Liver (tissue), 9 donors: Measurements from ENCODE around the gene GPRIN3. TPM values are rescaled to one million over a fixed set of nuclear protein-coding genes. Genes with fewer than 3 reads are reported as not detected.

Experiments
- DNase-seq: peaks from one replicate; pipeline ENCODE4 v3.0.0-alpha.2; 2017; ENCODE audit warnings: low spot score
- H3K27ac ChIP-seq, 2 donors: one replicate each; pipeline ENCODE4 v1.7.0; 2013; ENCODE audit warnings: inconsistent platforms in 2 of 2, low read length in 2 of 2, control low read depth in 1 of 2, low read depth in 1 of 2, mild to moderate bottlenecking in 1 of 2
- H3K27me3 ChIP-seq, 4 donors: one replicate each; pipeline versions ENCODE4 v1.6.1 to v1.7.0; 2013; ENCODE audit warnings: low read length in 3 of 4, inconsistent platforms in 1 of 4, mild to moderate bottlenecking in 1 of 4, moderate library complexity in 1 of 4; ENCODE audit not compliant: control insufficient read depth in 4 of 4, insufficient read depth in 4 of 4
- H3K36me3 ChIP-seq, 4 donors: one replicate each; pipeline versions ENCODE4 v1.6.1 to v1.7.0; 2013; ENCODE audit warnings: low read length in 3 of 4, mild to moderate bottlenecking in 3 of 4, low read depth in 1 of 4, moderate library complexity in 1 of 4; ENCODE audit not compliant: control insufficient read depth in 4 of 4, insufficient read depth in 3 of 4
- H3K4me1 ChIP-seq, 4 donors: one replicate each; pipeline versions ENCODE4 v1.6.1 to v1.7.0; 2013; ENCODE audit warnings: low read length in 3 of 4, mild to moderate bottlenecking in 3 of 4, moderate library complexity in 1 of 4; ENCODE audit not compliant: control insufficient read depth in 4 of 4, insufficient read depth in 4 of 4
- H3K4me3 ChIP-seq, 3 donors: one replicate each; pipeline versions ENCODE4 v1.6.1 to v1.7.0; 2013; ENCODE audit warnings: low read length in 3 of 3, control low read depth in 1 of 3, low read depth in 1 of 3, mild to moderate bottlenecking in 1 of 3
- H3K9ac ChIP-seq, 2 donors: one replicate each; pipeline ENCODE4 v1.7.0; 2013; ENCODE audit warnings: low read length in 2 of 2, mild to moderate bottlenecking in 2 of 2, moderate library complexity in 2 of 2, control low read depth in 1 of 2, low read depth in 1 of 2
- H3K9me3 ChIP-seq, 4 donors: one replicate each; pipeline versions ENCODE4 v1.6.1 to v1.7.0; 2013; ENCODE audit warnings: low read length in 3 of 4; ENCODE audit not compliant: control insufficient read depth in 4 of 4
- EGR1 ChIP-seq, 2 donors: IDR thresholded peaks; 2 replicates each; pipeline ENCODE4 v1.6.1; 2016 to 2018; ENCODE audit warnings: antibody characterized with exemption in 2 of 2, low read depth in 2 of 2
- HNF4A ChIP-seq, 2 donors: conservative IDR thresholded peaks; 2 replicates each; pipeline ENCODE4 v1.6.1; 2016; ENCODE audit warnings: antibody characterized with exemption in 2 of 2, mild to moderate bottlenecking in 2 of 2
- HNF4G ChIP-seq: IDR thresholded peaks from 2 replicates; pipeline ENCODE4 v1.6.1; 2016; ENCODE audit warnings: antibody characterized with exemption
- JUND ChIP-seq, 2 donors: IDR thresholded peaks; 2 replicates each; pipeline ENCODE4 v1.6.1; 2016; ENCODE audit warnings: antibody characterized with exemption in 2 of 2
- MAX ChIP-seq: IDR thresholded peaks from 2 replicates; pipeline ENCODE4 v1.6.1; 2016; ENCODE audit warnings: antibody characterized with exemption
- RAD21 ChIP-seq, 2 donors: IDR thresholded peaks; 2 replicates each; pipeline ENCODE4 v1.6.1; 2016; ENCODE audit warnings: antibody characterized with exemption in 2 of 2, mild to moderate bottlenecking in 2 of 2
- RXRA ChIP-seq, 2 donors: IDR thresholded peaks; 2 replicates each; pipeline ENCODE4 v1.6.1; 2017 to 2018; ENCODE audit warnings: antibody characterized with exemption in 2 of 2, mild to moderate bottlenecking in 1 of 2
- SP1 ChIP-seq: IDR thresholded peaks from 2 replicates; pipeline ENCODE4 v1.6.1; 2018; ENCODE audit warnings: antibody characterized with exemption, mild to moderate bottlenecking
- YY1 ChIP-seq: IDR thresholded peaks from 2 replicates; pipeline ENCODE4 v1.6.1; 2016; ENCODE audit warnings: antibody characterized with exemption, mild to moderate bottlenecking
- ZBTB33 ChIP-seq: IDR thresholded peaks from 2 replicates; pipeline ENCODE4 v1.6.1; 2016; ENCODE audit warnings: antibody characterized with exemption
- WGBS: extraction: QIAGEN DNeasy Blood & Tissue Kit; methylation state at CpG from one replicate; pipeline ENCODE4 v1.1.7; 2013; 5-methylcytosine and 5-hydroxymethylcytosine counted together
- polyA plus RNA-seq, 2 donors: library from polyadenylated mRNA; stranded (reverse) in 1 of 2; unstranded in 1 of 2; fragments of 200-250 nt in 1 of 2; fragments of >200 nt in 1 of 2; fragmentation: Nextera tagmentation in 1 of 2; extraction: Ambion mirVana in 1 of 2; gene quantifications; one replicate each; pipeline versions ENCODE4 v1.2.1 to v1.2.3, GENCODE V29; 2013 to 2015
- total RNA-seq, 2 donors: library from RNA; depleted of rRNA; stranded (reverse); fragments of >200 nt; gene quantifications; one replicate each; pipeline ENCODE4 v1.2.3, GENCODE V29; 2014
- TF ChIP-seq, protein P1 (sequence below): IDR thresholded peaks from 2 replicates; pipeline ENCODE4 v1.6.1; 2016; ENCODE audit warnings: antibody characterized with exemption, mild to moderate bottlenecking
- donor health status: healthy.
- donor health status: healthy.
- donor health status: healthy.
- donor health status: healthy.
- donor health status: healthy.

Gene GPRIN3
- total and polyA plus RNA-seq, 4 donors, result 0.25 to 1.5 (median 0.95) TPM

- no peak for TF ChIP-seq ZBTB33
- TF ChIP-seq HNF4A (conservative IDR thresholded peaks at IDR 0.05), result no peak
- TF ChIP-seq YY1, result no peak
Measured at GRCh38 chr4:89296896-89297295, 10.7 kb downstream of the GPRIN3 start (continued).

- peaks cover 0 to 34% (median 19%) of the 10 kb centered on the region in 4 donors for H3K4me1 ChIP-seq
- no peaks in the 10 kb centered on the region for H3K9me3 ChIP-seq
- peak in 1 of 2 donors; percentile 44 for TF ChIP-seq JUND (IDR thresholded peaks at IDR 0.05)
- TF ChIP-seq, protein P1, sequence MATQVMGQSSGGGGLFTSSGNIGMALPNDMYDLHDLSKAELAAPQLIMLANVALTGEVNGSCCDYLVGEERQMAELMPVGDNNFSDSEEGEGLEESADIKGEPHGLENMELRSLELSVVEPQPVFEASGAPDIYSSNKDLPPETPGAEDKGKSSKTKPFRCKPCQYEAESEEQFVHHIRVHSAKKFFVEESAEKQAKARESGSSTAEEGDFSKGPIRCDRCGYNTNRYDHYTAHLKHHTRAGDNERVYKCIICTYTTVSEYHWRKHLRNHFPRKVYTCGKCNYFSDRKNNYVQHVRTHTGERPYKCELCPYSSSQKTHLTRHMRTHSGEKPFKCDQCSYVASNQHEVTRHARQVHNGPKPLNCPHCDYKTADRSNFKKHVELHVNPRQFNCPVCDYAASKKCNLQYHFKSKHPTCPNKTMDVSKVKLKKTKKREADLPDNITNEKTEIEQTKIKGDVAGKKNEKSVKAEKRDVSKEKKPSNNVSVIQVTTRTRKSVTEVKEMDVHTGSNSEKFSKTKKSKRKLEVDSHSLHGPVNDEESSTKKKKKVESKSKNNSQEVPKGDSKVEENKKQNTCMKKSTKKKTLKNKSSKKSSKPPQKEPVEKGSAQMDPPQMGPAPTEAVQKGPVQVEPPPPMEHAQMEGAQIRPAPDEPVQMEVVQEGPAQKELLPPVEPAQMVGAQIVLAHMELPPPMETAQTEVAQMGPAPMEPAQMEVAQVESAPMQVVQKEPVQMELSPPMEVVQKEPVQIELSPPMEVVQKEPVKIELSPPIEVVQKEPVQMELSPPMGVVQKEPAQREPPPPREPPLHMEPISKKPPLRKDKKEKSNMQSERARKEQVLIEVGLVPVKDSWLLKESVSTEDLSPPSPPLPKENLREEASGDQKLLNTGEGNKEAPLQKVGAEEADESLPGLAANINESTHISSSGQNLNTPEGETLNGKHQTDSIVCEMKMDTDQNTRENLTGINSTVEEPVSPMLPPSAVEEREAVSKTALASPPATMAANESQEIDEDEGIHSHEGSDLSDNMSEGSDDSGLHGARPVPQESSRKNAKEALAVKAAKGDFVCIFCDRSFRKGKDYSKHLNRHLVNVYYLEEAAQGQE, result no peak
- no peak for TF ChIP-seq MAX
- peak; percentile 55 for TF ChIP-seq YY1
- TF ChIP-seq HNF4A (conservative IDR thresholded peaks at IDR 0.05), result peak; percentile 89 to 96
- TF ChIP-seq RXRA (IDR thresholded peaks at IDR 0.05), result peak; percentile 38 to 50
- peak; percentile 90 for TF ChIP-seq HNF4G
- TF ChIP-seq SP1, result peak; percentile 81
- TF ChIP-seq EGR1 (IDR thresholded peaks at IDR 0.05; ENCODE audit: low read depth in 2 of 2), result peak; percentile 26 to 39
- TF ChIP-seq RAD21 (IDR thresholded peaks at IDR 0.05), result peak in 1 of 2 donors; percentile 13
- H3K27ac ChIP-seq, result peak overlapping the region; percentile 25 to 62
- no peak overlapping the region for H3K4me3 ChIP-seq
- H3K36me3 ChIP-seq, result peaks cover 0 to 2% (median 0%) of the 10 kb centered on the region in 4 donors
- no peak for DNase-seq
- WGBS, result 18% methylated on average over 1 of the region's 1 CpG
- H3K9ac ChIP-seq, result peak overlapping the region in 1 of 2 donors; percentile 55
- no peaks in the 10 kb centered on the region for H3K27me3 ChIP-seq
Measured at GRCh38 chr4:89296399-89296798, 11.2 kb downstream of the GPRIN3 start.

DNA sequence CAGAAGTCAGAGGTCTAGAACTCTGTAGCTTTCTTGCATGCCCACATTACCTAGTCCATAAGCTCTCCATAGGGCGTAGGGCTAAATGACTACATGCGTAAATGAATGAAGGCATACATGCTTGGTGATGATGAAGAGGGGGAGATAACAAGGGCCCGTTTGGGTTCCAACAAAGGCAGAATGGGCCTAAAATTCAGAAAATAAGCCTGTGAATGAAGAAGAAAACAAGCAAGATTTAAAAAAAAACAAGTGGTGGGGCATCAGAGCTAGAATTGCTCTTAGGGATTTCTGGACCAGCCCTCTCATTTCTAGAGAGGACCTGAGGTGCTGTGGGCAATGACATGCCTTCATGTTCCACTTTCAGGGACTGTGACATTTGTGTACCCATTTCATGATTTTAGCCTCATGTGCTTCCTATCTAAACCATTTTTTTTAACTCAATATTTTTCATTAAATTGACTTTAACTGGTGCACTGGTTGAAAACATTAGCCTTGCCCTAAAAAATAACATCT lies 12.1 kb downstream of the GPRIN3 start:
- Histone ChIP-seq H3K27ac (peak overlapping the region in 1 of 2 donors; percentile 39), H3K4me1 (peaks cover 0 to 34% (median 19%) of the 10 kb centered on the region in 4 donors), H3K36me3 (peaks cover 0 to 2% (median 0%) of the 10 kb centered on the region in 4 donors), H3K27me3 (no peaks in the 10 kb centered on the region), H3K4me3 (no peak overlapping the region), H3K9ac (no peak overlapping the region), H3K9me3 (no peaks in the 10 kb centered on the region)
- 94% methylated on average over 3 of the region's 3 CpGs for WGBS
- no peak for TF ChIP-seq ZBTB33
- no peak for TF ChIP-seq HNF4A (conservative IDR thresholded peaks at IDR 0.05)
- TF ChIP-seq MAX, result no peak
- DNase-seq, result no peak
